ENCODE results near the gene NAT8L.
A peak's percentile ranks its signal among the peaks of the same experiment; 100 is the strongest.

The NAT8L gene

GRCh38 chr4:2077537-2078460 is 18.7 kb downstream of the NAT8L start:
- no peak overlapping the region for H3K4me3 ChIP-seq (ENCODE audit: low read depth, low read length)
- no peaks in the 10 kb centered on the region for H3K27me3 ChIP-seq (ENCODE audit: insufficient read depth, low read depth, severe bottlenecking)
- TF ChIP-seq CTCF (IDR thresholded peaks at IDR 0.05; ENCODE audit: low read depth, low read length), result no peak
- H3K36me3 ChIP-seq, result no peaks in the 10 kb centered on the region
- H3K9me3 ChIP-seq (ENCODE audit: severe bottlenecking), result no peaks in the 10 kb centered on the region
- H3K27ac ChIP-seq, result no peak overlapping the region
- DNase-seq, result no peak

- no peak for DNase-seq
- H3K9me3 ChIP-seq (ENCODE audit: severe bottlenecking), result no peaks in the 10 kb centered on the region
- H3K4me3 ChIP-seq (ENCODE audit: low read depth, low read length), result no peak overlapping the region
- no peak overlapping the region for H3K27ac ChIP-seq
- H3K27me3 ChIP-seq (ENCODE audit: insufficient read depth, low read depth, severe bottlenecking), result no peaks in the 10 kb centered on the region
- no peak for TF ChIP-seq CTCF (IDR thresholded peaks at IDR 0.05; ENCODE audit: low read depth, low read length)
- no peaks in the 10 kb centered on the region for H3K36me3 ChIP-seq
Measured at GRCh38 chr4:2078584-2078983, 19.5 kb downstream of the NAT8L start.

- H3K36me3 ChIP-seq, result no peaks in the 10 kb centered on the region
- no peak overlapping the region for H3K27ac ChIP-seq
- no peak for TF ChIP-seq CTCF (IDR thresholded peaks at IDR 0.05; ENCODE audit: low read depth, low read length)
- H3K9me3 ChIP-seq (ENCODE audit: severe bottlenecking), result no peaks in the 10 kb centered on the region
- H3K27me3 ChIP-seq (ENCODE audit: insufficient read depth, low read depth, severe bottlenecking), result no peaks in the 10 kb centered on the region
- DNase-seq, result no peak
- no peak overlapping the region for H3K4me3 ChIP-seq (ENCODE audit: low read depth, low read length)
Measured at GRCh38 chr4:2079006-2079405, 19.9 kb downstream of the NAT8L start.

GRCh38 chr4:2079926-2080325 is 20.8 kb downstream of the NAT8L start:
- Histone ChIP-seq H3K4me3 (ENCODE audit: low read depth, low read length) (no peak overlapping the region), H3K27me3 (ENCODE audit: insufficient read depth, low read depth, severe bottlenecking) (no peaks in the 10 kb centered on the region), H3K9me3 (ENCODE audit: severe bottlenecking) (no peaks in the 10 kb centered on the region), H3K27ac (no peak overlapping the region), H3K36me3 (no peaks in the 10 kb centered on the region)
- no peak for DNase-seq
- TF ChIP-seq CTCF (IDR thresholded peaks at IDR 0.05; ENCODE audit: low read depth, low read length), result no peak

GRCh38 chr4:2080429-2081300 is 21.5 kb downstream of the NAT8L start:
- no peak for TF ChIP-seq CTCF (IDR thresholded peaks at IDR 0.05; ENCODE audit: low read depth, low read length)
- peak; percentile 4 for DNase-seq
- no peaks in the 10 kb centered on the region for H3K9me3 ChIP-seq (ENCODE audit: severe bottlenecking)
- H3K4me3 ChIP-seq (ENCODE audit: low read depth, low read length), result no peak overlapping the region
- H3K27me3 ChIP-seq (ENCODE audit: insufficient read depth, low read depth, severe bottlenecking), result no peaks in the 10 kb centered on the region
- H3K36me3 ChIP-seq, result no peaks in the 10 kb centered on the region
- H3K27ac ChIP-seq, result no peak overlapping the region

Measured in WERI-Rb-1 (cell line).